ENCODE measurements around the gene IGSF8.

The IGSF8 gene

DNA sequence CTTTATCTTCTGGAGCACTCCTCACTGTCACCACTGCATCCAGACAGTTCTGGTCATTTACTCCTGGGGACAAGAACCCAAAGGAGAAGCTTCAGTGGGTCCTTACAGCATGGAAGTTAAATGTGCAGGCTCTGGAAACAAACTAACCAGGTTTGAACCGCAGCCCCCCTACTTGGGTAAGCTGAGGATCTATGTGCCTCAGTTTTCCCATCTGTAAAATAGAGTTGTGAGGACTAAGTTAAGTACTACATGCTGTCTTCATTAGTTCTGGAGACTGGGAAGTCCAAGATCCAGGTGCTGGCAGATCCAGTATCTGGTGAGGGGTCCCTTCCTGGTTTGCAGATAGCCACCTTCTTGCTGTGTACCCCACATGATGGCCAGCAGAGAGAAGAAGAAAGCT, 9.1 kb upstream of the IGSF8 start:
- DNase-seq (ENCODE audit: low read depth in 1 of 2, low spot score in 1 of 2): no peak

DNA sequence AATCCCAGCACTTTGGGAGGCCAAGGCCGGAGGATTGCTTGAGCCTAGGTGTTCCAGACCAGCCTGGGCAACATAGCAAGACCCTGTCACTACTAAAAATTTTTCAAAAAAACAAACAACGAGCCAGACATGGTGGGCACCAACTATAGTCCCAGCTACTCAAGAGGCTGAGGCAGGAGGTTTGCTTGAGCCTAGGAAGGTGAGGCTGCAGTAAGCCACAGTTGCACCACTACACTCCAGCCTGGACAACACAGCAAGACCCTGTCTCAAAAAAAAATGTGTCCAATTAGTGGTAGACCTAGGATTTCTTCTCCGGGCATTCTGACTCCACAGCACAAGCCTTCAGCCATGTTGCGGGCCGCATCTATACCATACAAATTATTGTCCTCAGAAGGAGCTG, 6.7 kb upstream of the IGSF8 start:
- DNase-seq (ENCODE audit: low read depth in 1 of 2, low spot score in 1 of 2): no peak

DNA sequence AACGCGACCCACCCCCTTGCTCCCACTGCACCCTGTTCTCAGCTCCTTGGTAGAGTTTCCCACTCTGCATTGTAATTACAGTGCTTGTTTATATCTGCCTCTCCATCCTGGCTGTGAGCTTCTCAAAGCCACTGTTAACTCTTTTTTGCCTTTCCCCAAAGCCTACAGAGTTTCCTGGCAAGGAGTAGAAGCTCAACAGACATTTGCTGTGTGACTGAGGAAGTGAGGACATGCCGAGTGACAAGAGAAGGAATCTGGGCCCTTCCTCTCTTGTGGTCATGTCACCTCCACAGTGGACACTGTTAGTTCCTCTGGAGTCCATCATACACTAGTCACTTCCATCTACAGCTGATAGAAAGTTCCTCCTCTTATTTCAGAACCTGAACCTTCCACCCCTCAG, 6.1 kb upstream of the IGSF8 start:
- no peak for DNase-seq (ENCODE audit: low read depth in 1 of 2, low spot score in 1 of 2)

DNA sequence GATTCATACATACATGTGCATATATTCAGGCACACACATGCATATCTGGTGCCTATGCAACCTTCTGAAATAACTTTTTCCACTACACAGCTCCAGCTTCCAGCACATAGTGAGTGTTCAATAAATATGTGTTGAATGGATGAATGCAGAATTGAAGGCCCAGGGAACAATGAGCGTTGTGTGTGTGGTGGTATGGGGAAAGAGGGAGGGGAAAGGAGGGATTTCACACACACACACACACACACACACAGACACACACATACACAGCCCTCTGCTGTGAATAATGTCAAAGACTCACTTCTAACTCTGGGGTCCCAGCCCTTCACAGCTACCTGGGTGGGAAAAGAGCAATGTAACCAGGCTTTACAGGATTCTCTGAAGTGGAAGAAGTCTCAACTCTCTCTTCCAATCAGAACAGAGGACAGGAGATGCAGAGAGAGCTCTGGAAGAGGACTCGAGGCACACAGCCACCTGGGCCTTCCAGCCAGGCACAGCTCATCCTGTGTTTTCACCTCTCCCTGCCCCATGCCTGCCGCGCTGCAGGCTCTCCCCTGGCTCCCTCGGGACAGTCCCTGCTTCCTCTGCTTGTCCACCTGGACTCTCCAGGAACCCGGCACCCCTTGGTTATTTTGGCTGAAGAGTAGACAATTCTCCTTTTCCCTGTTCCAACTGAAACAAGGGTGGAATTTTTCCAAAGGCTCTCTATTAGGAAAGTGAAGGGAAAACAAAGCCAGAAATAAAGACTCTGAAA, 5.4 kb upstream of the IGSF8 start:
- DNase-seq (ENCODE audit: low read depth in 1 of 2, low spot score in 1 of 2): no peak

DNA sequence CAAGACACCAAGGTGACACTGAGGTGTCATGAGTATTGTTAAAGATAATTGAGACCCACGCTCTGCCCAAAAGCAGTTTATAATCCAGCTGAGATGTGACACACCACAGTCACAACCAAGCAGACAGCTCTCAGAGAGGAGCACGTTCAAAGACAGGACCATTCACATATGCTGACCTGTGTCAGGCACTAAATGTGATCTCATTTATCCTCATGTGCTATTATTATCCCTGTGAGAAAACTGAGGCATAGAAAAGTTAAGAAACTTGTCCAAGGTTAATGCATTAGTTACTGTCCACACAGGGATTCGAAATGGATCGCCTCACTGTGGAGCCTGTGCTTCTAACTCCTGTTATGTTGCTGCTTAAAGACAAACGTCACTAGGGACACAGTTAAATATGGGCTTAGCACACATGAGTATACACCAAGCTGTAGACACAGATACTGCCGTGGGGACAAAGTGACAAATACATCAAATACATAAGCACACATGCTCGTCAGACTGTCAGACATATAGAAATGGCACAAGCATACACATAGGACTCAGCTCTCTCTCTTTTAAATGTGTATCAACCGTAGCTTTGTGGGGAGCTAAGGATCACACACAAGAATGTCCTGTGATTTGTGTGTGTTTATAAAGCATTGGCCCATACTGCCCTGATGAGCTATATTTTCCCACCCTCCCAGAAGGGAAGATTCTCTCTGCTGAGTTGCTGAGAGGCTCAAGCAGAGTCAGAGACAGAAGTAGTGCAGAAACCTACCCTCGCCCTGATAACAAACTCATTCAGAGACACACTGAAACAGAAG, 3.5 kb upstream of the IGSF8 start:
- DNase-seq (ENCODE audit: low read depth in 1 of 2, low spot score in 1 of 2): no peak

DNA sequence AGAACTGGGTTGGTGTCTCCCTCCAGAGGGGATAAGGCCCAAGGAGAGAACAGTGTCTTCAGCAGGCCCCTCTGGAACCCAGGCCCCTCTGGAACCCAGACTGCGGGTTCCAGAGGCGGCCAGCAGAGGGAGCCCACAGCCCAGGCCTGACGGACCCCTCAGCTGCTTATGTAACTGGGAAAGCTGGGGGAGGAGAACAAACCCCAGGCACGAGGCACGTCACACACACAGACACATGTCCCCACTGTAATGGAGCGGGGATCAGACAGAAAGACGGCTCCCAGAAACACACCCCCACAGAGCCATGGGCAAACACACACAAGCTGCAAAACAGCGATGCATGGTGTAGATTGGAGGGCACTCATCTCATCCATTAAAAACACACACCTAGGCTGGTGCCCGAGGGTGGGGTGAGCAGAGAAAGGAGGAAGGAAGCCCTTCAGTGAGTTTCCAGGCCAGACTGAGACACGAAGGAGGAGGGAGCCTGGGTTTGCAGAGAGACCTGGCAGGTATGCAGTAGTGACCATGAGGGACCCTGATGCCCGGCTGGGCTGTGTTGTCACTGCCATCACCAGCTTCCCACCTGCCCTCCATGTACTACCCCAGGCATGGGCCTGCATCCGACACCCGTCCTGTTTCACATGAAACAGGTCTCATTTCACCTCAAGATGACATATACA, 2.8 kb upstream of the IGSF8 start:
- peak; percentile 53 to 67 for DNase-seq (ENCODE audit: low read depth in 1 of 2, low spot score in 1 of 2)

DNA sequence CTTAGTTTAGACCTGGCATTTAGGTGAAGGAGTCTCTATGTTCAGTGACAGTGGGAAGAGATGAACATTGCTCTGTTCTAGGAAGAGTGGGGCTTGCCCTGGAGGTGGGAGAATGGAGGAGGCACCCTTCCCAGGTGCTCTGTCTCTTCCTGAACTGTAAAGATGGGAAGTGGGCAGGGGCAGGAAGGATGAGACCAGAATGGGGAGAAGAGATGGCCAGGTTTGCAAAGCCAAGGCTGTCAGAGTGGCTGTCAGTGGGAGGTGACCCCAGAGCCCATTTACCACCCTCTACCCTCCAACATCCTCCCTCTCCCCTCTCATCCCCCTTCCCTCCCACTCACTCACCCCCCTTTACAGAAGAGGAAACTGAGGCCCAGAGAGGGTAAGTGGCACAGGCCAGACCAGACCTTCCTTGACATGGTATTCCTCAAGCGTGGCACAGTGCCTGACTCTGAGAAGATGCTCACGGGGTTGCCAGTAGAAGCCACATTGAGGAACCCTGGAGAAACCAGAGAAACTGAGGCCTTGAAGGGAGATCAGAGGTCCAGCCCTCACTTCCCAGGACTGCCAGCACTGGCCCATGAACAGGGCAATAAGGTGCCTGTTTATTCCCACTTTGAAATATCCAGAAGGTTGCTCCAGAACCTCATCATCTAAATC, 1.4 kb upstream of the IGSF8 start:
- no peak for DNase-seq (ENCODE audit: low read depth in 1 of 2, low spot score in 1 of 2)

DNA sequence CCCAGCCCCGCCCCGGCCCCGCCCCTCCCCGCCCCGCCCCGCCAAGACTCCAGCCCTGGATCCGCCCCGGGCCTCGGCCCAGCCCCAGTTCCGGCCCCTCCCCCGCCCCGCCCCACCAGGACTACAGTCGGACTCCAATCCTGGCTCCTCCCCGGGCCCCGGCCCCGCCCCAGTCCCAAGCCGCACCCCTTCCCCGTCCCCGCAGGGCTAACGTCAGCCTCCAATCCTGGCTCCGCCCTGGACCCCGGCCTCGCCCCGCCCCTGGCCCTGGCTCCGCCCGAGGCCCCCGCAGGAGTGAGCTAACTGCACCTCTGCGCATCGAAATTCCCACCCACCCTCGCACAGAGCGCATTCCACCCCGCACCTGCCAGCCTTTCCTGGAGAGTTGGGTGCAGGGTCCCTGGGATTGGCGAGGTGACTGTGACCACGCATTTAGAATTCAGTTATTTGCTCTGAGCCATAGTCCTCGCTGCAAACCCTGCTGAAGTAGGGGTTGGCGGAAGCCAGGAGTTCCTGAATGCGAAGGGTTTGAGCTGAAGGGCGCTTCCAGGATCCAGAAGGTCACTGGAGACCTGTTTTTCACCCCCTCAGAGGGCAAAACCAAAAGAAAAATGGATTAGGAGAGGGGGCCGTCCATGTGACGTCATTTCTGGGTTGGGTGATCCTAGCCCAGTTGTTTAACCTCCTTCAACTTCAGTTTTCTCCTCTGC, 588 bp upstream of the IGSF8 start:
- peak; percentile 97 for DNase-seq (ENCODE audit: low read depth in 1 of 2, low spot score in 1 of 2)

DNA sequence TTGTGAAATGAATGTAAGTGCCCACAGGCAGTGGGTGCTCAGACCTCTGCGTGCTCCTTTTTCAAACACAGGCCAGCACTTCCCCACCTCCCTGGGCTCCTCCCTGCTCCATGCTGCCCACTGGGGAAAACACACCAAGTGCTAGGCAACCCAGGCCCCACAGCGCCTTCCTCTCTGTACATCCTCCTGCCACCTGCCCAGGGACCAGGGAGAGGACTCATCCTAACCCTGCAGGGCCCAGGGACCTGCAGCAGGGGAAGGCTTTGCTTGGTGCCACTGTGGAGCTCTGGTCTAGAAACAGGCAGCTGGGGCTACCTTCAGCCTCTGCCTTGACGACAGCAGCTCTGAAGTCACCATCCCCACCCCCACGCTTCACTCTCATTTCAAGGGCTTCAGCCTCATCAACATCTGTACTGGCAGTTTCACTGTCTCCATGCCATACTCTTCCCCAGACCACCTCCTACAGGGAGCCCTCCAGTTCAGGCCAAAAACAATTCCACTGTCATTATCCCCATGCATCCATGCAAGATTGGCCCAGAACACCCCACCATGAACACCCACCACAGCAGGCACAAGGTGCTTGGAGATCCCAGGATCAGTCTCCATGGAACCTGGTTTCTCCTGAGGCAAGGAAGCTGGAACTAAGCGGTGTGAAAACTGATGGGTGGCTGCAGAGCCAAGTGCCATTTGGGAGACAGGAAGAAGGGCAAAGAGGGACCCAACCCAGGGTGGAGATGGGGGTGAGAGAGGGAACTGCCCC, 1.1 kb downstream of the IGSF8 start:
- no peak for DNase-seq (ENCODE audit: low read depth in 1 of 2, low spot score in 1 of 2)

DNA sequence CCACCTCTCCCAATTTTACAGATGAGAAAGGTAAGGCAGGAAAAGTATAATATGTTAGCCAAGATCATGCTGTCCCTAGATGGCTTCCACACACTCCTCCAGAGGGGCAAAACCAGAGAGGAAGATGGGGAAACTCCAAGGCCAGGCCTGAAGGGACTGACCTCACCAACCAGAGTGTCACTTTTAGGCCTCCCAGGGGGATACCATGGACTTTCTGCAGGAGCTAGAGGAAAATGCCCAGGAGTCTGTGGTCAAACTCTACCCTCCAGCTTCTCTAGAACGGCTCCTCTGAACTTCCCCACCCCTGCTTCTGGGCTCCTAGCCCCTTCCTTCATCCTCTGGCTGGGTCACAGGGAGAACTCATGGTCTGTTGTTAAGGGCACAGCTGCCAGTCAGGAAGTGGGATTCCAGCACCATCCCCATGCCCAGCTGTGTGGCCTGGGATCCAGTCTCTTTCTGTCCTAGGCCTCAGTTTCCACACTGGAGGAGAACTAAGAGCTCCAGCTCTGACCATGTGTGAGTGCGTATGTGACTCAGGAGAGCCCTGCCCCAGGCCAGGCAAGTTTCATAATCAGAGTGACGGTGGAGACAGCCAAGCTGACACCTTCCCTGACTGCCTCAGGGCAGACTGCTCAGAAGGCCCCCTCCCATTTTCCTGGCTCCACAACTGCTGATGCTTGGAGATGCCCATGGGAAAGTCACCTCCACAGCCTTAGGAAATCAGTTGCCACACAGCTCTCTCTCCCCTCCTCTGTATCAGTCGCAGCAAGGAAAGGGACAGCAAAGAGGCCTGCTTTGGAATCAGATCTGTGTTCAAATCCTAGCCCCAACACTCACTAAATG, 1.9 kb downstream of the IGSF8 start:
- no peak for DNase-seq (ENCODE audit: low read depth in 1 of 2, low spot score in 1 of 2)

DNA sequence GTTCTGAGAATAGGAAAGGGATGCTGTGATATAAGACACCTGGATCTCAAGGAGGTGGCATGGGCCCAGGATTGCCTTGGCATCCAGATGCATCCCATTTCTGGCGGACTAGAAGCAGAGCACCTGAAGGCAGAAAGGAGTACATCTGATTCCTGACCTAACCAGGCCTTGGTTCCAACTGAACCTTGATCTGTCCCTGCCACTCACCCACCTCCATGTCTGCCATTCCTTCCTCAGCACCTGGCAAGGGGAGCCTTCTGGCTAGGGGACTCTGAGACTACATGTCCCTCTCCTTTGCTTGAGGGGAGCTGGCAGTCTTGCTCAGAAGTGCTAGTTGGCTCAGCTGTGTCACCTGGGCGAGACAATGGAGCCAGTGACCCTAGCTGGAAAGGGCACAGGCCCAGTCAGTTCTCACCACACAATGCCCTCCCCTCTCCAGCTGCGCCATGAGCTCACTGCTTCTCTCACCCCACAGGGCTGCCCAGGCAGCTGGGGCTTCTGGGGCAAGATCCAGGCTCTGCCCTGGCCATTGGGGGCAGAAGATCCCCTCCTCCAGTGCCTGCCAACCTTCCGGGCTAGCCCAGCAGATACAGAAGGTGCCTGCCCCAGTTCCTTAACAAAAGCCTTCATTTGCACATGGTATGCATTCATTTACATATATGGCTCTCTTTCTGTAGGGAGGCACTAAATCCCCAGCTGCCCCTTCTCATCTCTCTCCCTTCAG, 2.9 kb downstream of the IGSF8 start:
- DNase-seq (ENCODE audit: low read depth in 1 of 2, low spot score in 1 of 2): no peak

DNA sequence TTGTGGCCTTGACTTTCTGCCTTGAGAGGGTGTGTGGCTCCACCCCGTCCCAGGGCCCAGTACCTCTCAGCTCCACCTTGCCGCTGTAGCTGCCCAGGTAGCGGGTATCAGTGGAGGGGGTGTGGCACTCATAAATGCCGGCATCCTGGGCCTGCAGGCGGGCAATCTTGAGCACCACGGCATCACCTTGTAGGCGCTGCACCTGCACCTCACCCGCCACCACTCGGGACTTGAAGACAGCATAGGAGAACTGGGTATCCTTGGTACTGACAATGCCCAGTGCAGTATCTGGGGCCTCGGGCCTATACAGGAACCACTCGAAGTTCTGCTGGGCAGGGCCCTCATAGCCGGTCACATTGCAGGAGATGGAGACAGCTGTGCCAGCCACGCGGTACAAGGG, 3.6 kb downstream of the IGSF8 start:
- no peak for DNase-seq (ENCODE audit: low read depth in 1 of 2, low spot score in 1 of 2)

DNA sequence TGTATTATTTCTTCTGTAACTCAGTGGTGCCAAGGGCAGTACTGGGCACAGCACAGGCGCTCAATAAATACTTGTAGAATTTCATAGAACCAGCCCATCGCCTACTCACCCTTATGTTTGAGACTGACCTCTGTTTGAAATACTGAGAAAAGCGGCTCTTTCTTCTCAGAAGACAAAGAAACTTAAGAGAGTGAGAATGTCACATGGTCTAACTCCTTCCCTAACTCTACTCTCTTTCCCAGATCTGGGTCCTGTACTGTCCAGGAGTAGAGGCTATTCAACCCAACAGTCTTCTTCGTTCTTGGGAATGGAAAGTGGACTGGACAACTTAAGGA, 4.2 kb downstream of the IGSF8 start:
- no peak for DNase-seq (ENCODE audit: low read depth in 1 of 2, low spot score in 1 of 2)

DNA sequence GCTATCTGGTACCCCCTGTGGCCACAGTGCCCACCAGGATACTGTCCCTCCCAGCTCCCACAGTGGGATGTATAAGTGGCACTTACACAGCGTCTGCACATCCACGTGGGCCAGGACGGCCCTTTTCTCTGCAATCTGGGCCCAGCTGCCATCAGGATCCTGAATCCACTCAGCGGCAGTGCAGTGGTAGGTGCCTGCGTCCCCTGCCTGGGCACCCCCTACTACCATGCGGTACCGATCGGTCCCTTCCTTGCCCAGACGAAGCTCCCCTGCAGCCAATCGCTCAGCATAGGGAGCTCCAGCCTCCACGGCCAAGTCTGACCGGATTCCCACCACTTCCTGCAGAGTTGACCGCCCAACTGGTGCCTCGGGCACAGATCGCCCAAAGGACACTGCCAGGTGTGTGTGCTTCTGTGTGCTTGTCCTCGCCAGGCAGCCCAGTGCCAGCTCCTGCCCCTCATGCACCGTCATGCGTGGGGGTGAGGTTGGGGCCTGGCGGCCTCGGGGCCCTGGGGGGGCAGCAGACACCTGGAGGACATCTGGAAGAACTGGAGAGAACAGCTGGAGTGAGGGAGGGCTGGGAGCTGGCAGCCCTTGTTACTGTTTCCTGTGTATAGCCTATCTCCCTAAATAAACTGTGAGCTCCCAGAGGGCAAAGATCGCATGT, 4.7 kb downstream of the IGSF8 start:
- DNase-seq (ENCODE audit: low read depth in 1 of 2, low spot score in 1 of 2): no peak

DNA sequence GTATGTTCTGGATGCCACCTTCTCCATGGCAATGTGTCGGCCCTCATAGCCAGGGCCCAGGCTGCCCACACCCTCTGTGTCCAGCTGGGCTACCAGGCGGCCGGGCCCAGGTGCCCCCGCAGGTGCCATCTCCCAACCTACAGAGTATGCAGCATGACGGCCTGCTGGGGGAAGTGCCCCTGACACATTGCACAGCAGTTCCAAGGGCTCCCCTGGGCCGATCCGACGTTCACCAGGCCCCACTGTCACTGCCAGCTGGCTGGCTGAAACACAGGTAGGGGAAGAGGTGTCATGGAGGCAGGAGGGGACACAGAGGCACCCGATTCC, 5.4 kb downstream of the IGSF8 start:
- no peak for DNase-seq (ENCODE audit: low read depth in 1 of 2, low spot score in 1 of 2)

DNA sequence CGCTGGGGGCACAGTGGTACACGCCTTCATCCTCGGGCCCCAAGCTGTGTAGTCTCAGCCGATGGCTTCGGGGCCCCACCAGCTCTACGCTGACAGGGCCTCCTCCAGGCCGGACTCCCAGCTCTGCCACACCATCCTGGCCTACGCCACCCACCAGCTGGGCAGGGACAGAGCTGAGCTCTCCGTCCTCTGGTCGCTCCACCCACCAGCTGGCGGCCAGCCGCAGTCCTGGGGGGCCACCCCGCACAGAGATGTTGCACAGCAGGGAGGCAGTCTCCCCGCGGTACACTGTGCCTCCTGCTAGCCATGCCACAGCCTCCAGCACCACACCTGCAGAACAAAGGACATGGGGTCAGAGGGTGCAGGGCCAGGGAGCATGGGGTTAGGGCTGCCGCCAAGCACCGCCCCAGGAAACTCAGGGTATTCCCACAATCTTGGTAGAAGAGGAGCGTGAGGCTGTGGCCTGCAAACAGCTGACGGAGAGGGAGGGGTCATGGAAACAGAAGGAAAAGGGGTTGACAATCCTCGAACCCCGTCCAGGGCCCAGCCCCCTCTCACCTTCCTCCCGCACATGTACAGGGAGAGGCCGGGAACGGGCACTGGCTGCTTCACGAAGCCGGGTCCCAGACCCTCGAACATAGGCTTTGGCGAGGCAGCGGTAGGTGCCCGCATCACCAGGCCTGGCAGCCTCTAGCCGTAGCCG, 5.9 kb downstream of the IGSF8 start:
- no peak for DNase-seq (ENCODE audit: low read depth in 1 of 2, low spot score in 1 of 2)

DNA sequence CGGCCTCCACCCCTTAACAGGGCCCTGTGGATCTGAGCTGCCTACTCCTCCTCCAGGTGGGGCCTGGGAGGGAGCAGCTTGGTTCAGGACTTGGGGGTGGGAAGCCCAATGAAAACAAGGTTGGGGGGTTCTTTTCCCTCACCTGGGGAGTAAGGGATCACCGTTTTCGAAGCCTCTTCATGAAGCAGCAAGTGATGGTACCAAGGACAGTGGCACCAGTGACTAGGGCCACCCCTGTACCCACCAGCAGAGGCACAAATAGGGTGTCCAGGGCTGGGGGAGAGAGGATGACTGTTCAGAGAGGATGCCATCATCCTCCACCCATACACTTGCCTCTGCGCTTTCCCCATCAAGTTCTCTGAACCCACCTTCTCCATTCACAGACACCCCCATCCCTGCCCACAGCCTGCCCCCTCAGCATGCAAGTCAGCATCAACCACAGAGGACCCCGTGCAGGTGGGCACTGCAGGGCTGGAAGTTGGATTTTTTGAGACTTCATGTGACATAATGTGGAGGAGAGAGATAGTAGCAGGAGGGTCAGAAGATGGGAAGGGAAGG, 6.7 kb downstream of the IGSF8 start:
- DNase-seq (ENCODE audit: low read depth in 1 of 2, low spot score in 1 of 2): no peak

DNA sequence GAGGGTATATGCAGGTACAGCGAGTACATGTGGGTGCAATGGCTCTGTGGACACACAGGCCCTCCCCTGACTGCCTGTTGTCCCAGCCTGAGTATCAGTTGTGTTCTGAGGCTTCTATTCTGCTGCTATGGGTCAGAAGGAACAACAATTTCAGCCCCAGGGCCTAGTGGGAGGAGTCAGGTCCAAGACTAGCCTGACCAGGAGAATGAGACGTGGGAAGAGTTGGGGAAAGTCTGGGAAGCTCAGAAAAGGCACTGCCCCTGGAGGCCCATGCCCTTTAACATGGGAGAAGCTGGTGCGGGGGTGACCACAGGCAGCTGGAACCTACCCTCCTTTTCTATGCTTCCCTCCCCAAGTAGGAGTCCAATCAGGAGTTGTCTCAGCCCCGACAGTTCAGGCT, 7.7 kb downstream of the IGSF8 start:
- no peak for DNase-seq (ENCODE audit: low read depth in 1 of 2, low spot score in 1 of 2)
